NB4 (cell line): ENCODE results near the gene OR6C4.

Experiments
- POLR2A ChIP-seq: IDR thresholded peaks from 2 replicates; pipeline ENCODE4 v1.6.1; 2011; ENCODE audit warnings: mild to moderate bottlenecking; ENCODE audit not compliant: insufficient read length; ENCODE audit errors: extremely low read depth
- TF ChIP-seq, protein P1 (sequence below): IDR thresholded peaks from one replicate; pipeline ENCODE4 v1.5.1; 2012; ENCODE audit warnings: low read depth, low read length
- TF ChIP-seq, protein P2 (sequence below): IDR thresholded peaks from 2 replicates; pipeline ENCODE4 v1.6.1; 2011; ENCODE audit warnings: low read depth, low read length

DNA sequence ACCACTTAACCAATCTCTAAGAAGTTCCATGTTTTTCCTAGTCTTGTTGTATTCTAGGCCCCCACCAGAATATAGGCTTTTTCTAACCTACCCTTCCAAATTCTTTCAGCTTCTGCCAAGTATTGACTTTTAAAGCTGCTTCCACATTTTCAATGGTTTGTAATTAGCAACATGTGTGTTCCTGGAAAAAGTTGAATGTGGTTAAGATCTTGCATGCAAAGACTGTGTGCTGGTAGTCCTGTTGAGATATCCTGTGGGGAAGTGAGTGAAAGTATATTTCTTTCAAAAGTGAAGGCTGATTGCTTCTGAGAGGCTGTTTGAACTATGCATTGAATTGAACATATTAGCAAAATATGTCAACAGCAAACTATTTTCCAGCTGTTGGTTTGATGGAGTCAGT lies 646 bp upstream of the OR6C4 start:
- TF ChIP-seq, protein P1, sequence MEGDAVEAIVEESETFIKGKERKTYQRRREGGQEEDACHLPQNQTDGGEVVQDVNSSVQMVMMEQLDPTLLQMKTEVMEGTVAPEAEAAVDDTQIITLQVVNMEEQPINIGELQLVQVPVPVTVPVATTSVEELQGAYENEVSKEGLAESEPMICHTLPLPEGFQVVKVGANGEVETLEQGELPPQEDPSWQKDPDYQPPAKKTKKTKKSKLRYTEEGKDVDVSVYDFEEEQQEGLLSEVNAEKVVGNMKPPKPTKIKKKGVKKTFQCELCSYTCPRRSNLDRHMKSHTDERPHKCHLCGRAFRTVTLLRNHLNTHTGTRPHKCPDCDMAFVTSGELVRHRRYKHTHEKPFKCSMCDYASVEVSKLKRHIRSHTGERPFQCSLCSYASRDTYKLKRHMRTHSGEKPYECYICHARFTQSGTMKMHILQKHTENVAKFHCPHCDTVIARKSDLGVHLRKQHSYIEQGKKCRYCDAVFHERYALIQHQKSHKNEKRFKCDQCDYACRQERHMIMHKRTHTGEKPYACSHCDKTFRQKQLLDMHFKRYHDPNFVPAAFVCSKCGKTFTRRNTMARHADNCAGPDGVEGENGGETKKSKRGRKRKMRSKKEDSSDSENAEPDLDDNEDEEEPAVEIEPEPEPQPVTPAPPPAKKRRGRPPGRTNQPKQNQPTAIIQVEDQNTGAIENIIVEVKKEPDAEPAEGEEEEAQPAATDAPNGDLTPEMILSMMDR = no peak
- TF ChIP-seq POLR2A = no peak
- TF ChIP-seq, protein P2, sequence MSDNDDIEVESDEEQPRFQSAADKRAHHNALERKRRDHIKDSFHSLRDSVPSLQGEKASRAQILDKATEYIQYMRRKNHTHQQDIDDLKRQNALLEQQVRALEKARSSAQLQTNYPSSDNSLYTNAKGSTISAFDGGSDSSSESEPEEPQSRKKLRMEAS = no peak
